ENCODE measurements around the gene ZNF331.

Gene ZNF331

GRCh38 chr19:53518121-53518520, 19.8 kb upstream of the ZNF331 start:
- TF ChIP-seq, protein P1, sequence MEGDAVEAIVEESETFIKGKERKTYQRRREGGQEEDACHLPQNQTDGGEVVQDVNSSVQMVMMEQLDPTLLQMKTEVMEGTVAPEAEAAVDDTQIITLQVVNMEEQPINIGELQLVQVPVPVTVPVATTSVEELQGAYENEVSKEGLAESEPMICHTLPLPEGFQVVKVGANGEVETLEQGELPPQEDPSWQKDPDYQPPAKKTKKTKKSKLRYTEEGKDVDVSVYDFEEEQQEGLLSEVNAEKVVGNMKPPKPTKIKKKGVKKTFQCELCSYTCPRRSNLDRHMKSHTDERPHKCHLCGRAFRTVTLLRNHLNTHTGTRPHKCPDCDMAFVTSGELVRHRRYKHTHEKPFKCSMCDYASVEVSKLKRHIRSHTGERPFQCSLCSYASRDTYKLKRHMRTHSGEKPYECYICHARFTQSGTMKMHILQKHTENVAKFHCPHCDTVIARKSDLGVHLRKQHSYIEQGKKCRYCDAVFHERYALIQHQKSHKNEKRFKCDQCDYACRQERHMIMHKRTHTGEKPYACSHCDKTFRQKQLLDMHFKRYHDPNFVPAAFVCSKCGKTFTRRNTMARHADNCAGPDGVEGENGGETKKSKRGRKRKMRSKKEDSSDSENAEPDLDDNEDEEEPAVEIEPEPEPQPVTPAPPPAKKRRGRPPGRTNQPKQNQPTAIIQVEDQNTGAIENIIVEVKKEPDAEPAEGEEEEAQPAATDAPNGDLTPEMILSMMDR (conservative IDR thresholded peaks at IDR 0.05; ENCODE audit: low read depth, low read length): no peak
- Histone ChIP-seq H3K27ac (no peak overlapping the region), H3K4me1 (ENCODE audit: low read depth, poor library complexity, severe bottlenecking) (no peaks in the 10 kb centered on the region), H2AFZ (ENCODE audit: low read depth) (no peak overlapping the region), H3K27me3 (ENCODE audit: insufficient read depth, low read depth) (no peaks in the 10 kb centered on the region), H3K4me3 (IDR thresholded peaks at IDR 0.05; ENCODE audit: insufficient read depth, low read depth, low read length) (no peak overlapping the region), H3K9ac (no peak overlapping the region), H4K20me1 (ENCODE audit: insufficient read depth) (no peaks in the 10 kb centered on the region), H3K4me2 (no peak overlapping the region), H3K79me2 (ENCODE audit: insufficient read depth, low read depth) (no peaks in the 10 kb centered on the region), H3K36me3 (ENCODE audit: insufficient read depth) (no peaks in the 10 kb centered on the region)

DNA sequence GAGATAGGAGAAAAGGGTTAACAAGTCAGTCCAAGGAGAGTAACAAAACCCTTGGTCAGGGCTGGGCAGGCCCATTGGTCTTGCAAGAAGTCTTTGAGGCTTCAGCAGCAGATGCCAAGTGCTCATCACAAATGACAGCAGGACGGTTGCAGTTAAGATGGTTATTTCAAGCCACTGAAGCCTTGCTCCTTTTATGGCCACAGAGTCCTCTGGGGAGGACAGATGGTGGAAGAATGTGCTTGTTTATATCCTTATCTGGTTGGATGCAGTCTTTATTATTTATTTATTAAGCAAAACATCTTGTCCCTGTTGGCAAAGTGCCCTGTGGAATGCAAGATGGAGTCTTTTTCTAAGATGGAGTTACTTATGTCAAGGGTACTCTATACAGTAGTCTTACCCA, 19.2 kb upstream of the ZNF331 start:
- H3K4me1 ChIP-seq (ENCODE audit: low read depth, poor library complexity, severe bottlenecking): no peaks in the 10 kb centered on the region
- H3K4me2 ChIP-seq: no peak overlapping the region
- H3K36me3 ChIP-seq (ENCODE audit: insufficient read depth): no peaks in the 10 kb centered on the region
- no peaks in the 10 kb centered on the region for H3K79me2 ChIP-seq (ENCODE audit: insufficient read depth, low read depth)
- TF ChIP-seq, protein P1 (conservative IDR thresholded peaks at IDR 0.05; ENCODE audit: low read depth, low read length): no peak
- H3K9ac ChIP-seq: no peak overlapping the region
- H3K27me3 ChIP-seq (ENCODE audit: insufficient read depth, low read depth): no peaks in the 10 kb centered on the region
- no peak overlapping the region for H3K4me3 ChIP-seq (IDR thresholded peaks at IDR 0.05; ENCODE audit: insufficient read depth, low read depth, low read length)
- no peak overlapping the region for H2AFZ ChIP-seq (ENCODE audit: low read depth)
- H3K27ac ChIP-seq: no peak overlapping the region
- no peaks in the 10 kb centered on the region for H4K20me1 ChIP-seq (ENCODE audit: insufficient read depth)

GRCh38 chr19:53519446-53519845, 18.5 kb upstream of the ZNF331 start:
- H3K79me2 ChIP-seq (ENCODE audit: insufficient read depth, low read depth): no peaks in the 10 kb centered on the region
- H2AFZ ChIP-seq (ENCODE audit: low read depth): no peak overlapping the region
- H3K36me3 ChIP-seq (ENCODE audit: insufficient read depth): no peaks in the 10 kb centered on the region

GRCh38 chr19:53520163-53520546, 17.8 kb upstream of the ZNF331 start:
- no peak overlapping the region for H3K4me3 ChIP-seq (IDR thresholded peaks at IDR 0.05; ENCODE audit: insufficient read depth, low read depth, low read length)
- H3K27me3 ChIP-seq (ENCODE audit: insufficient read depth, low read depth): no peaks in the 10 kb centered on the region
- TF ChIP-seq, protein P1 (conservative IDR thresholded peaks at IDR 0.05; ENCODE audit: low read depth, low read length): no peak
- no peaks in the 10 kb centered on the region for H3K79me2 ChIP-seq (ENCODE audit: insufficient read depth, low read depth)
- H3K4me2 ChIP-seq: no peak overlapping the region
- peak overlapping the region; percentile 44; the same call in 1 of the 2 replicates for H2AFZ ChIP-seq (ENCODE audit: low read depth)
- no peaks in the 10 kb centered on the region for H3K4me1 ChIP-seq (ENCODE audit: low read depth, poor library complexity, severe bottlenecking)
- no peak overlapping the region for H3K27ac ChIP-seq
- H4K20me1 ChIP-seq (ENCODE audit: insufficient read depth): no peaks in the 10 kb centered on the region
- H3K9ac ChIP-seq: no peak overlapping the region
- H3K36me3 ChIP-seq (ENCODE audit: insufficient read depth): no peaks in the 10 kb centered on the region

More at GRCh38 chr19:53519446-53519845, 18.5 kb upstream of the ZNF331 start:
- H3K27ac ChIP-seq: no peak overlapping the region
- H3K27me3 ChIP-seq (ENCODE audit: insufficient read depth, low read depth): no peaks in the 10 kb centered on the region
- H3K4me1 ChIP-seq (ENCODE audit: low read depth, poor library complexity, severe bottlenecking): no peaks in the 10 kb centered on the region
- no peak overlapping the region for H3K9ac ChIP-seq
- TF ChIP-seq, protein P1 (conservative IDR thresholded peaks at IDR 0.05; ENCODE audit: low read depth, low read length): no peak
- no peak overlapping the region for H3K4me2 ChIP-seq
- H3K4me3 ChIP-seq (IDR thresholded peaks at IDR 0.05; ENCODE audit: insufficient read depth, low read depth, low read length): no peak overlapping the region
- no peaks in the 10 kb centered on the region for H4K20me1 ChIP-seq (ENCODE audit: insufficient read depth)
